Stimulated activated CD4-positive, alpha-beta T cell treated with anti-CD3 and anti-CD28 coated beads, Interleukin-1b, Interleukin-23, amount 100 ng/mL, for 1 hour (primary cell): Measurements from ENCODE around the gene VPS13A.
"Not testable (repeated sequence)": the region's sequence is repeated elsewhere in the genome, so short reads cannot be mapped to it uniquely, and the experiment has no call there.

Experiments used
- DNase-seq, 2 donors: peaks; one replicate each; pipeline ENCODE4 v3.0.0-alpha.2; 2020; ENCODE audit warnings: low read depth in 2 of 2

Gene VPS13A

GRCh38 chr9:77183581-77183980 is 6.2 kb downstream of the VPS13A start:
- DNase-seq, result no peak

- DNase-seq, result no peak
These were observed 10.9 kb downstream of the VPS13A start for GRCh38 chr9:77188242-77188641.

DNA sequence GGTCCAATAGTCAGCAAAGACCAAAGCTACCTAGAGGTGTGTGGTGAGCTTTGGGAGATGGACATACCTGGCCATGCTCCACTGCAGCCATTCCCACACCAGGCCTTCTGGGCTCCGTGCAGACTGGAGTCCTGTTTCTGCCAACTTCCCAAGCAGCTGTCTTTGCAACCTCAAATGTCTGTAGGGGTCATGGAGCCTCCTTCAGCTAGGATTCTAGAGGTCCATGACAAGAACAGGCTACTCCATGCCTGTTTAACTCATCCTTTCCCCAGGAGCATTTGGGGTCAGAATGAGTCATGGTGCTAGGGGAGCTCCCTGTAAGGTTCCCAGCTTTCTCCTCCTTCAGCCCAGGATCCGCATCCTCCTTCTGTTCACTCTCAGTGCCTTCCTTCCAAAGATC is 17.1 kb downstream of the VPS13A start:
- no peak for DNase-seq

- no peak for DNase-seq
These were observed 32.8 kb downstream of the VPS13A start for GRCh38 chr9:77210116-77210515.

DNA sequence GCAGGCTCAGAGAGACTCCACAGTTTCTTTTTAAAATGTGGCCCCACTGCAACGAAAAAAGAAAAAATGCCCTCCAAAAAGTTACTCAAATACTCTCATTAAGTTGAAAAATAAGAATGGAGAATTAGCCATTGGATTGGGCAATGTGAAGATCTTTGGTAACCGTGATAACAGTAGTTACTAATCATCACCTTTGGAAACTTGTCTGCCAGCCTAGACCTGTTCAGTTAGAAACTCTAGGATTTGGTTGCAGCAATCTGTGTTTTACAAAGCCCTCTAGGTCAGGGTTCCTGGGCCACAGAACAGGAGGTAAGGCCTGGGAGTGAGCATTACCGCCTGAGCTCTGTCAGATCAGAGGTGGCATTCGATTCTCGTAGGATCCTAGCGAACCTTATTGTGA is 34.2 kb downstream of the VPS13A start:
- no peak for DNase-seq

GRCh38 chr9:77212801-77213200 is 35.5 kb downstream of the VPS13A start:
- DNase-seq, result no peak

GRCh38 chr9:77215874-77216273 is 38.5 kb downstream of the VPS13A start:
- no peak for DNase-seq

- DNase-seq, result no peak
These were observed 41.3 kb downstream of the VPS13A start for GRCh38 chr9:77218612-77219011.

GRCh38 chr9:77221431-77221830 is 44.1 kb downstream of the VPS13A start:
- DNase-seq, result no peak

GRCh38 chr9:77224746-77225312 is 47.5 kb downstream of the VPS13A start:
- DNase-seq, result no peak

GRCh38 chr9:77236693-77237092 is 59.4 kb downstream of the VPS13A start:
- no peak for DNase-seq

DNA sequence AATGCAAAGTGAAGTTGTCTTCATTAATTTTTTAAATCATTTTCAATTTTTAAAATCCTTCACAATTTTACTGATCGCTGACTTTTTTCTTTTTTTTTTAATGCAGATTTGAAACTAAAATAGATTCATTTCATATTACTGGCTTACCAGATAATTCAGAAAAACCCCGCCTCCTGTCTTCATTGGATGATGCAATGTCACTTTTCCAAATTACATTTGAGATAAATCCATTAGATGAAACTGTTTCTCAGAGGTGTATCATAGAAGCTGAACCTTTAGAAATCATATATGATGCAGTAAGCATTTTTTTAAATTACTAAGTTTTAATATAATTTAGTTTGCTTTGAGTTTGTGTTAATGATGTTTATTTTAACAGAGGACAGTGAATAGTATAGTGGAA is 60.6 kb downstream of the VPS13A start:
- DNase-seq, result no peak

- no peak for DNase-seq
These were observed 73.7 kb downstream of the VPS13A start for GRCh38 chr9:77251050-77251449.

DNA sequence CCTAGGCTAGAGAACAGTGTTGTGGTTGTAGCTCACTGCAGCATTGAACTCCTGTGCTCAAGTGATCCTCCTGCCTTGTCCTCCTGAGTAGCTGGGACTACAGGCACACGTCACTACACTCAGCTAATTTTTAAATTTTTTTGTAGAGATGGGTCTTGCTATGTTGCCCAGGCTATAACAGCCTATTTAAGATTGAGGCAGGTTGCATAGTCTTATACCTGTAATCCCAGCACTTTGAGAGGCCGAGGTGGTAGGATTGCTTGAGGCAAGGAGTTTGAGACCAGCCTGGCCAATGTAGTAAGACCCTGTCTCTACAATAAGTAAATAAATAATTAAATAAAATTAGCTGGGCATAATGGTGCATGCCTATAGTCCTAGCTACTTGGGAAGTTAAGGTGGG is 79.9 kb downstream of the VPS13A start:
- DNase-seq, result no peak

DNA sequence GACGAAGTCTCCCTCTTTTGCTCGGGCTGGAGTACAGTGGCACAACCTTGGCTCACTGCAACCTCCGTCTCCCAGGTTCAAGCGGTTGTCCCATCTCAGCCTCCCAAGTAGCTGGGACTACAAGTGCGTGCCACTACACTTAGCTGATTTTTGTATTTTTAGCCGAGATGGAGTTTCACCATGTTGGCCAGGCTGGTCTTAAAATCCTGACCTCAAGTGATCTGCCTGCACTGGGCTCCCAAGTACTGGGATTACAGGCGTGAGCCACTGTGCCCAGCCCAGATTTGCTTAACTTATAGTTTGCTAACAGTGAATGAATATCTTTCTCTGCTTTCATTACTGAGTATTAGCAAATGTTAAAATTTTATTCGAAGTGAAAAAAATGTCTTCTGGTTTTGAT is 84.3 kb downstream of the VPS13A start:
- DNase-seq, result no peak

GRCh38 chr9:77267762-77268161 is 90.4 kb downstream of the VPS13A start:
- not testable (repeated sequence) for DNase-seq

DNA sequence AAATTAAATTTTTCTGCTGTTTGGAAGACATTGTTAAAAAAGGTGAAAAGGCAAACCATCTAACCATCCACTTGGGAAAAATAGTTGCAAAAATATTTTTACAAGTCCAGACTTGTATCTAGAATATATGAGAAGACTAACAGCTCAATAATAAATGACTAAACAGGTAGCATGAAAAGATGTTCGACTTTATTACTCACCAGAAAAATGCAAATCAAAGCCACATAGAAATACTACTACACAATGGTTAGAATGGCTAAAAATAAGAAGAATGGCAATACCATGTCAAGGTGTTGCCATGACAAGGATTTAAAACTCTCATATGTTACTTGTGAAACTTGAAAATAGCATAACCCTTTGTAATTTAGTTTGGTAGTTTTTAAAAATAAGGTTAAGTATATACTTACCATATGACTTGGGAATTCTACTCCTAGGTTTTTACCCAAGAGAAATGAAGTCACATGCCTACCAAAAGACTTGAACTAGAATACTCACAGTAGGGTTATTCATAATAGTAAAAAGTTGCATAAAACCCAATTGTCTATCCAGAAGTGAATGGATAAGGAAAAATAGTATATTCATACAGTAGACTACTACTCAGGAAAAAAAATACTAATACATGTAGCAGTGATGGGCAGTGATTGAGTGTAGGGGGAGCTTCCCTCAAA is 93.8 kb downstream of the VPS13A start:
- DNase-seq, result no peak

DNA sequence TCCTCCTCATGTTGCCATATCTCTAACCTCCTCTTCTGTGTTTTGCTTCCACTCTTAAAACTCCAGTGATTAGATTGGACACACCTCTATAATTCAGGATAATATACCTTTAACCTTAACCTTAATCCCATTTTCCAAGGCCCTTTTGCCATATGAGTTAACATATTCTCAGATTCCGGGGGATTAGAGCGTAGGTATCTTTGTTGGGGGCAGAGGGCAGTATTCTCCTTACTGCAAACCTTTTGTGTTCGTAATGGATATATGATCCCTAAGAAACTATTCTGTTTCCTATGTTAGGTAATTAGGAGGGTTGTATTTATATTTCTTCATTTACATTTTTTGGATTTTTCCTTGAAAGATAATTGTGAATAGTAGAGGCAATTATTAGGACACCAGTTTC is 99.5 kb downstream of the VPS13A start:
- no peak for DNase-seq

- DNase-seq, result no peak
These were observed 100.4 kb downstream of the VPS13A start for GRCh38 chr9:77277719-77278118.

DNA sequence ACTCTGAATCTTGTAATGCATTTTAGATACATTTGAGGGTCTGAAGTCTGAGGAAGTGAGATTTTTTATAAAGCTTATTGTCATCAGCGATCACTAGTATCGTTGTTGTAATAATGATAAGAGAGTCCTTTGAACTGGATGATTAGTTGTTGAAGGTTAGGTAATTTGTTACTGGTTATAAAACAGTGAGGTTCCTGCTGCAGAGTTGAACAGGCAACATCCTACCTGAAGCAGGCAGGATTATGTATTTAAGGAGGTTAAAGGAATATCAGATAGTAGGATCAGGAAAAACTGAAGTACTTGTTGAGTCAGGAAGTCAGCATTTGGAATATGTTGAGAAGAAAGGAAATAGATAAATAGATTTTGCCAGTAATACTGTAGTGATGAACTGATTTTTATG is 106.7 kb downstream of the VPS13A start:
- DNase-seq, result no peak

DNA sequence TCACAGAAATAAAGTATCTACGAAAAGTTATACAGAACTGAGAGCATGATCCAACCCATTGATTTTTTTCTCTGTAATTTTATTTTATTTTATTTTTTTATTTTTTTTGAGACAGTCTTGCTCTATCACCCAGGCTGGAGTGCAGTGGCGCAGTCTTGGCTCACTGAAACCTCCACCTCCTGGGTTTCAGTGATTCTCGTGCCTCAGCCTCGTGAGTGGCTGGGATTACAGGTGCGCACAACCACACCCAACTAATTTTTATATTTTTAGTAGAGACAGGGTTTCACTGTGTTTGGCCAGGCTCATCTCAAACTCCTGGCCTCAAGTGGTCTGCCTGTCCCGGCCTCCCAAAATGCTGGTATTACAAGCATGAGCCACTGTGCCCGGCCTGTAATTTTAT is 107.3 kb downstream of the VPS13A start:
- DNase-seq, result no peak

GRCh38 chr9:77290373-77290772 is 113.0 kb downstream of the VPS13A start:
- no peak for DNase-seq

GRCh38 chr9:77291714-77292113 is 114.4 kb downstream of the VPS13A start:
- DNase-seq, result no peak

DNA sequence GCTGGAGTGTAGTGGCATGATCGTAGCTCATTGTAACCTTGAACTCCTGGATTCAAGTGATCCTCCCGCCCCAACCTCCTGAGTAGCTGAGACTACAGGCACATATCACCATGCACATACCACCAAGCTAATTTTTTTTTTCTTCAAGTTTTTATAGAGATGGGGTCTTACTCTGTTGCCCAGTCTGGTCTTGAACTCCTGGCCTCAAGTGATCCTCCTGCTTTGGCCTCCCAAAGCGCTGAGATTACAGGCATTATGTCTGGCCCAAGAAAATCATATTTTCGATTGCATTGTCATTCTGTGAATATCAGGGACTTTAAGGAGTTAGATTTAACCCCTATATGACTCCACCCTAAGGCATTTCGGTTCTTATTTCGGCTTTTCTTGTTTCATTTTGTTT is 116.6 kb downstream of the VPS13A start:
- no peak for DNase-seq
